Measurements from ENCODE around the gene PI4KB.

- TF ChIP-seq CTCF (conservative IDR thresholded peaks at IDR 0.05) (no peak), ZFX (IDR thresholded peaks at IDR 0.05) (no peak)
These were observed 25.0 kb upstream of the PI4KB start for GRCh38 chr1:151352021-151352718.
